HepG2 (cell line): Measurements from ENCODE around the gene RUNX2. TPM values are rescaled to one million over a fixed set of nuclear protein-coding genes. Genes with fewer than 3 reads are reported as not detected.

Experiments used
- AHDC1 ChIP-seq: sonication (generic); formaldehyde crosslinking; IDR thresholded peaks from 2 replicates; pipeline ENCODE4 v1.5.1; 2020; ENCODE audit warnings: mild to moderate bottlenecking, missing genetic modification reagents, borderline replicate concordance
- BRD4 ChIP-seq: sonication (generic); formaldehyde crosslinking; IDR thresholded peaks from 2 replicates; pipeline ENCODE4 v1.4.0; 2020; ENCODE audit warnings: missing genetic modification reagents
- FOXK2 ChIP-seq: fragments of 450-650 bp; IDR thresholded peaks from 2 replicates; pipeline ENCODE4 v1.6.1; 2016
- FOXP1 ChIP-seq, 2 experiments: fragments of 450-650 bp in 1 of 2; IDR thresholded peaks; 2 replicates each; pipeline ENCODE4 v1.6.1; 2017 to 2018; ENCODE audit warnings: antibody characterized with exemption in 1 of 2
- HOXA3 ChIP-seq: sonication (generic); formaldehyde crosslinking; IDR thresholded peaks from 2 replicates; pipeline ENCODE4 v1.5.0; 2020; ENCODE audit warnings: missing genetic modification reagents
- JARID2 ChIP-seq: sonication (generic); formaldehyde crosslinking; IDR thresholded peaks from 2 replicates; pipeline ENCODE4 v1.8.1; 2023; ENCODE audit warnings: missing genetic modification reagents, inconsistent platforms; ENCODE audit not compliant: insufficient replicate concordance
- JUNB ChIP-seq: sonication (generic); formaldehyde crosslinking; IDR thresholded peaks from 2 replicates; pipeline ENCODE4 v1.8.0; 2022; ENCODE audit warnings: missing genetic modification reagents, mild to moderate bottlenecking, borderline replicate concordance
- MED1 ChIP-seq: sonication (generic); formaldehyde crosslinking; IDR thresholded peaks from 2 replicates; pipeline ENCODE4 v1.4.0; 2020; ENCODE audit warnings: missing genetic modification reagents
- MEF2D ChIP-seq: sonication (generic); formaldehyde crosslinking; IDR thresholded peaks from 2 replicates; pipeline ENCODE4 v1.5.1; 2020; ENCODE audit warnings: mild to moderate bottlenecking, missing genetic modification reagents
- NCOA2 ChIP-seq: sonication (generic); formaldehyde crosslinking; IDR thresholded peaks from 2 replicates; pipeline ENCODE4 v1.8.0; 2022; ENCODE audit warnings: inconsistent platforms
- RBFOX2 ChIP-seq: fragments of 200-400 bp; formaldehyde crosslinking; IDR thresholded peaks from 2 replicates; pipeline ENCODE4 v1.6.1; 2017; ENCODE audit warnings: low read depth, mild to moderate bottlenecking, low read length
- ZBTB21 ChIP-seq: sonication (generic); formaldehyde crosslinking; IDR thresholded peaks from 2 replicates; pipeline ENCODE4 v1.4.0; 2020; ENCODE audit warnings: missing genetic modification reagents
- ZEB1 ChIP-seq: IDR thresholded peaks from 2 replicates; pipeline ENCODE4 v1.6.1; 2012; ENCODE audit warnings: mild to moderate bottlenecking, low read depth, inconsistent platforms; ENCODE audit not compliant: insufficient replicate concordance
- ZFYVE20 ChIP-seq: sonication (generic); formaldehyde crosslinking; IDR thresholded peaks from 2 replicates; pipeline ENCODE4 v1.8.0; 2023; ENCODE audit warnings: low read depth, mild to moderate bottlenecking, moderate library complexity, missing genetic modification reagents, borderline replicate concordance
- ZNF224 ChIP-seq: sonication (generic); formaldehyde crosslinking; IDR thresholded peaks from 2 replicates; pipeline ENCODE4 v1.5.0; 2020; ENCODE audit warnings: mild to moderate bottlenecking, missing genetic modification reagents
- ZNF235 ChIP-seq: sonication (generic); formaldehyde crosslinking; IDR thresholded peaks from 2 replicates; pipeline ENCODE4 v1.8.1; 2023; ENCODE audit warnings: mild to moderate bottlenecking, missing genetic modification reagents, borderline replicate concordance
- ZNF331 ChIP-seq: sonication (generic); formaldehyde crosslinking; IDR thresholded peaks from 2 replicates; pipeline ENCODE4 v1.4.0; 2020; ENCODE audit warnings: missing genetic modification reagents
- ZNF501 ChIP-seq: sonication (generic); formaldehyde crosslinking; IDR thresholded peaks from 2 replicates; pipeline ENCODE4 v1.5.1; 2020; ENCODE audit warnings: mild to moderate bottlenecking, moderate library complexity, missing genetic modification reagents
- ZZZ3 ChIP-seq: sonication (generic); formaldehyde crosslinking; IDR thresholded peaks from 2 replicates; pipeline ENCODE4 v1.4.0; 2020; ENCODE audit warnings: missing genetic modification reagents, mild to moderate bottlenecking, borderline replicate concordance
- polyA plus RNA-seq, 8 experiments: library from polyadenylated mRNA; depleted of rRNA in 3 of 8; stranded (reverse) in 7 of 8; unstranded in 1 of 8; fragments of >200 nt; fragmentation: Illumina TruSeq in 4 of 8; extraction: Trizol in 4 of 8; gene quantifications; 2 replicates each; pipeline versions ENCODE4 v1.2.1 to v1.2.3, GENCODE V29; 2011 to 2016; ENCODE audit warnings: low read depth in 4 of 8, missing spikeins in 1 of 8, mixed read lengths in 1 of 8; ENCODE audit not compliant: insufficient read depth in 1 of 8
- total RNA-seq, 5 experiments: library from RNA; depleted of rRNA; stranded (reverse); fragments of >200 nt; fragmentation: Illumina TruSeq; extraction: Trizol; gene quantifications; 2 replicates each; pipeline ENCODE4 v1.2.3, GENCODE V29; 2016; ENCODE audit warnings: low read depth in 1 of 5
- TF ChIP-seq, protein P1 (sequence below): sonication (generic); formaldehyde crosslinking; IDR thresholded peaks from 2 replicates; pipeline ENCODE4 v1.5.1; 2020; ENCODE audit warnings: missing genetic modification reagents, mild to moderate bottlenecking, borderline replicate concordance
- TF ChIP-seq, protein P2 (sequence below): sonication (generic); formaldehyde crosslinking; IDR thresholded peaks from 2 replicates; pipeline ENCODE4 v1.4.0; 2020; ENCODE audit warnings: missing genetic modification reagents, borderline replicate concordance

The RUNX2 gene
- total and polyA plus RNA-seq, 2 of the 13 experiments (the other 11 are each of a cell fraction or from before 2014, with no cell fraction given), result not detected

- TF ChIP-seq AHDC1 (CRISPR knock-in tag), result no peak
- peak; percentile 95 for TF ChIP-seq ZNF501
- TF ChIP-seq ZEB1, result no peak
- TF ChIP-seq ZNF224 (CRISPR knock-in tag), result peak; percentile 51; the same call in 1 of the 2 replicates
- 0 out of 2 replicates have a peak, but pooled peaks have one; percentile 52 for TF ChIP-seq ZNF235 (CRISPR knock-in tag)
- TF ChIP-seq BRD4 (CRISPR knock-in tag), result peak; percentile 82
- TF ChIP-seq JARID2 (CRISPR knock-in tag), result peak; percentile 44
- peak; percentile 99 for TF ChIP-seq RBFOX2
- 0 out of 2 replicates have a peak, but pooled peaks have one; percentile 59 for TF ChIP-seq ZFYVE20 (CRISPR knock-in tag)
- 0 out of 2 replicates have a peak, but pooled peaks have one; percentile 68 for TF ChIP-seq ZZZ3
- TF ChIP-seq, protein P1, sequence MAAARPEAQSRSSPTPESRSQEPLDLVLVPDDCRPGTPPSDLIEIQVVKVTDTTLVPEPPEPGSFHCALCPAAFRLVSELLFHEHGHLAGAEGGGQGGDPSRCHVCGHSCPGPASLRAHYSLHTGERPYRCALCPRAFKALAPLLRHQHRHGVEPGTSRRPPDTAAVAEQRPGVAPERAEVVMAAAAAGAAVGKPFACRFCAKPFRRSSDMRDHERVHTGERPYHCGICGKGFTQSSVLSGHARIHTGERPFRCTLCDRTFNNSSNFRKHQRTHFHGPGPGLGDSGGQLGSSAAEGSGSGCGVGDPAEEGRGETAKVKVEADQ (CRISPR knock-in tag), result peak; percentile 51
- TF ChIP-seq NCOA2 (CRISPR knock-in tag), result no peak; the same call in 1 of the 2 replicates
- TF ChIP-seq MED1 (CRISPR knock-in tag), result peak; percentile 80
- no peak for TF ChIP-seq ZBTB21
- no peak for TF ChIP-seq JUNB
- TF ChIP-seq HOXA3, result peak; percentile 93
- peak; percentile 94 for TF ChIP-seq ZNF331 (CRISPR knock-in tag)
- TF ChIP-seq MEF2D, result no peak
- no peak for TF ChIP-seq FOXP1 (IDR thresholded peaks at IDR 0.05)
- TF ChIP-seq FOXP1 (CRISPR knock-in tag; IDR thresholded peaks at IDR 0.05), result no peak
- TF ChIP-seq, protein P2, sequence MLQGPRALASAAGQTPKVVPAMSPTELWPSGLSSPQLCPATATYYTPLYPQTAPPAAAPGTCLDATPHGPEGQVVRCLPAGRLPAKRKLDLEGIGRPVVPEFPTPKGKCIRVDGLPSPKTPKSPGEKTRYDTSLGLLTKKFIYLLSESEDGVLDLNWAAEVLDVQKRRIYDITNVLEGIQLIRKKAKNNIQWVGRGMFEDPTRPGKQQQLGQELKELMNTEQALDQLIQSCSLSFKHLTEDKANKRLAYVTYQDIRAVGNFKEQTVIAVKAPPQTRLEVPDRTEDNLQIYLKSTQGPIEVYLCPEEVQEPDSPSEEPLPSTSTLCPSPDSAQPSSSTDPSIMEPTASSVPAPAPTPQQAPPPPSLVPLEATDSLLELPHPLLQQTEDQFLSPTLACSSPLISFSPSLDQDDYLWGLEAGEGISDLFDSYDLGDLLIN (CRISPR knock-in tag), result peak; percentile 45; the same call in 1 of the 2 replicates
- TF ChIP-seq FOXK2, result peak; percentile 5; the same call in 1 of the 2 replicates
These were observed 49.6 kb downstream of the RUNX2 start, which contains the start of gene SUPT3H (continued) for GRCh38 chr6:45377554-45378333.
